Measurements from ENCODE around the gene FSD2. TPM values are rescaled to one million over a fixed set of nuclear protein-coding genes. Genes with fewer than 3 reads are reported as not detected.

FSD2 gene
- total RNA-seq, 2 experiments from 2014 or later, result not detected

- no peak for TF ChIP-seq CTCF (IDR thresholded peaks at IDR 0.05)
- no peaks in the 10 kb centered on the region for H3K27me3 ChIP-seq (ENCODE audit: control insufficient read depth in 1 of 2, insufficient read depth in 2 of 2, low read length in 2 of 2)
- H3K36me3 Mint-ChIP-seq (ENCODE audit: low read depth), result no peaks in the 10 kb centered on the region
- no peak overlapping the region for H3K4me3 Mint-ChIP-seq
- H3K36me3 ChIP-seq (ENCODE audit: insufficient read depth, low read length), result no peaks in the 10 kb centered on the region
- ChIA-PET CTCF (interaction anchor here (0.9 kb wide), 1 partner anchor 14 kb away, joined by 4 read pairs; no protein-coding TSS in a partner anchor), POLR2A (no interaction called here)
- no peaks in the 10 kb centered on the region for H3K27me3 Mint-ChIP-seq
- H3K4me1 Mint-ChIP-seq (ENCODE audit: low read depth), result no peaks in the 10 kb centered on the region
- no peak overlapping the region for H3K27ac Mint-ChIP-seq
- no peak overlapping the region for H3K4me3 ChIP-seq (ENCODE audit: low read length)
- H3K9me3 Mint-ChIP-seq, result no peaks in the 10 kb centered on the region
- no peak overlapping the region for H3K27ac ChIP-seq (ENCODE audit: low read depth in 1 of 2, low read length in 2 of 2)
- ATAC-seq (ENCODE audit: poor library complexity) (no peak), DNase-seq (no peak)
- no peaks in the 10 kb centered on the region for H3K4me1 ChIP-seq (ENCODE audit: insufficient read depth, low read length)
- no peaks in the 10 kb centered on the region for H3K9me3 ChIP-seq (ENCODE audit: control insufficient read depth in 1 of 2, insufficient read depth in 1 of 2, low read length in 2 of 2)
- intact Hi-C loops (cut with DNase I, micrococcal nuclease), result no loop called here
Measured at GRCh38 chr15:82774496-82774895, 31.4 kb downstream of the FSD2 start.

GRCh38 chr15:82771789-82772607 lies 33.9 kb downstream of the FSD2 start:
- H3K36me3 Mint-ChIP-seq (ENCODE audit: low read depth), result peaks cover 13% of the 10 kb centered on the region
- no peak overlapping the region for H3K27ac ChIP-seq (ENCODE audit: low read depth in 1 of 2, low read length in 2 of 2)
- no peaks in the 10 kb centered on the region for H3K4me1 ChIP-seq (ENCODE audit: insufficient read depth, low read length)
- H3K27me3 Mint-ChIP-seq, result no peaks in the 10 kb centered on the region
- CTCF ChIA-PET, result no interaction called here
- no peak for ATAC-seq (ENCODE audit: poor library complexity)
- no peak overlapping the region for H3K4me3 ChIP-seq (ENCODE audit: low read length)
- H3K4me3 Mint-ChIP-seq, result no peak overlapping the region
- TF ChIP-seq CTCF (IDR thresholded peaks at IDR 0.05), result no peak
- no peaks in the 10 kb centered on the region for H3K9me3 Mint-ChIP-seq
- intact Hi-C loops (cut with DNase I, micrococcal nuclease), result no loop called here
- no peaks in the 10 kb centered on the region for H3K9me3 ChIP-seq (ENCODE audit: control insufficient read depth in 1 of 2, insufficient read depth in 1 of 2, low read length in 2 of 2)
- no peak overlapping the region for H3K27ac Mint-ChIP-seq
- no peaks in the 10 kb centered on the region for H3K4me1 Mint-ChIP-seq (ENCODE audit: low read depth)
- DNase-seq, result no peak
- H3K27me3 ChIP-seq (ENCODE audit: control insufficient read depth in 1 of 2, insufficient read depth in 2 of 2, low read length in 2 of 2), result no peaks in the 10 kb centered on the region
- POLR2A ChIA-PET, result no interaction called here
- peaks cover 4% of the 10 kb centered on the region for H3K36me3 ChIP-seq (ENCODE audit: insufficient read depth, low read length)

GRCh38 chr15:82768414-82769054 lies 37.3 kb downstream of the FSD2 start:
- POLR2A ChIA-PET, result no interaction called here
- H3K4me1 Mint-ChIP-seq (ENCODE audit: low read depth), result no peaks in the 10 kb centered on the region

More at GRCh38 chr15:82768414-82769054, 37.3 kb downstream of the FSD2 start:
- Histone ChIP-seq H3K4me1 (ENCODE audit: insufficient read depth, low read length) (no peaks in the 10 kb centered on the region), H3K27me3 (ENCODE audit: control insufficient read depth in 1 of 2, insufficient read depth in 2 of 2, low read length in 2 of 2) (no peaks in the 10 kb centered on the region), H3K4me3 (ENCODE audit: low read length) (no peak overlapping the region), H3K36me3 (ENCODE audit: insufficient read depth, low read length) (peaks cover 10% of the 10 kb centered on the region), H3K27ac (ENCODE audit: low read depth in 1 of 2, low read length in 2 of 2) (no peak overlapping the region), H3K9me3 (ENCODE audit: control insufficient read depth in 1 of 2, insufficient read depth in 1 of 2, low read length in 2 of 2) (no peaks in the 10 kb centered on the region)
- CTCF ChIA-PET, result no interaction called here
- no peak for TF ChIP-seq CTCF (IDR thresholded peaks at IDR 0.05)
- ATAC-seq (ENCODE audit: poor library complexity), result no peak
- Mint-ChIP-seq H3K36me3 (ENCODE audit: low read depth) (peaks cover 38% of the 10 kb centered on the region), H3K27me3 (no peaks in the 10 kb centered on the region), H3K9me3 (no peaks in the 10 kb centered on the region), H3K27ac (no peak overlapping the region), H3K4me3 (no peak overlapping the region)
- no peak for DNase-seq
- intact Hi-C loops (cut with DNase I, micrococcal nuclease), result no loop called here
